ENCODE results near the gene CKAP2L. TPM values are rescaled to one million over a fixed set of nuclear protein-coding genes. Genes with fewer than 3 reads are reported as not detected.

CKAP2L gene
- total and polyA plus RNA-seq, 8 donors = 1.9 to 29.3 (median 15.0) TPM

DNA sequence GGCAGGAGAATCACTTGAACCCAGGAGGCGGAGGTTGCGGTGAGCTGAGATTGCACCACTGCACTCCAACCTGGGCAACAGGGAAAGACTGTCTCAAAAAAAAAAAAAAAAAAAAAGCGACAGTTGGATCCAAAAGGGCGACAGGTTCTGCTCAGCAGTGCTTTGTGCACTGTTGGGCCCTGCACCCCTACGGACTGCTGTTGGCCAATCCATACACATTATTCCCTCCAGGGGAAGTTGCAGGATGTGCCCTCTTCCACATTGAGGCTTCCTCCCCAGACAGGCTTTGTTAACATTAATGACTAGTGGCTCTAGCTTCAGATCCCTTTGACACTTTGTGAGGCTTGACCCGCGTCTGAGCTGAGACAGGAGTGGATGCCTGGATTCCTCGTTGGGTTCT is 34.2 kb downstream of the CKAP2L start:
- H3K4me1 ChIP-seq = peaks cover 0 to 35% of the 10 kb centered on the region in 2 donors
- H3K4me3 ChIP-seq = no peak overlapping the region
- no peak for TF ChIP-seq CTCF (IDR thresholded peaks at IDR 0.05)

GRCh38 chr2:112728378-112729175 is 35.8 kb downstream of the CKAP2L start:
- no peaks in the 10 kb centered on the region for H3K36me3 ChIP-seq
- H3K4me3 ChIP-seq = no peak overlapping the region
- peaks cover 0 to 42% of the 10 kb centered on the region in 2 donors for H3K4me1 ChIP-seq
- H3K9me3 ChIP-seq = no peaks in the 10 kb centered on the region
- H3K27me3 ChIP-seq = no peaks in the 10 kb centered on the region
- intact Hi-C loops (cut with DNase I) = loop anchor here (5.0 to 10.0 kb wide), 3 partner anchors 106 to 131 kb away; no protein-coding TSS in a partner anchor
- ATAC-seq = no peak
- peak in 1 of 4 donors; percentile 71 for DNase-seq
- peak overlapping the region in 1 of 2 donors; percentile 4 for H3K27ac ChIP-seq
- no peak for TF ChIP-seq CTCF (IDR thresholded peaks at IDR 0.05)

More for the DNA sequence above, 34.2 kb downstream of the CKAP2L start:
- Histone ChIP-seq H3K27me3 (no peaks in the 10 kb centered on the region), H3K36me3 (no peaks in the 10 kb centered on the region), H3K27ac (no peak overlapping the region), H3K9me3 (no peaks in the 10 kb centered on the region)
- intact Hi-C loops (cut with DNase I) = no loop called here
- no peak for DNase-seq
- no peak for ATAC-seq

- peaks cover 0 to 42% of the 10 kb centered on the region in 2 donors for H3K4me1 ChIP-seq
- DNase-seq (no peak), ATAC-seq (no peak)
- H3K27me3 ChIP-seq = no peaks in the 10 kb centered on the region
- no peak for TF ChIP-seq CTCF (IDR thresholded peaks at IDR 0.05)
- intact Hi-C loops (cut with DNase I) = loop anchor here (5.0 to 10.0 kb wide), 3 partner anchors 106 to 131 kb away; no protein-coding TSS in a partner anchor
- H3K4me3 ChIP-seq = no peak overlapping the region
- no peak overlapping the region for H3K27ac ChIP-seq
- H3K36me3 ChIP-seq = no peaks in the 10 kb centered on the region
- H3K9me3 ChIP-seq = no peaks in the 10 kb centered on the region
These were observed 36.4 kb downstream of the CKAP2L start for GRCh38 chr2:112728029-112728362.

GRCh38 chr2:112727276-112728028 is 37.0 kb downstream of the CKAP2L start:
- intact Hi-C loops (cut with DNase I) = loop anchor here (5.0 to 10.0 kb wide), 3 partner anchors 105 to 130 kb away; no protein-coding TSS in a partner anchor
- ATAC-seq = no peak

More at GRCh38 chr2:112727276-112728028, 37.0 kb downstream of the CKAP2L start:
- Histone ChIP-seq H3K27me3 (no peaks in the 10 kb centered on the region), H3K36me3 (no peaks in the 10 kb centered on the region), H3K9me3 (no peaks in the 10 kb centered on the region), H3K4me1 (peaks cover 0 to 42% of the 10 kb centered on the region in 2 donors), H3K27ac (no peak overlapping the region), H3K4me3 (no peak overlapping the region)
- peak in 1 of 4 donors; percentile 78 for DNase-seq
- no peak for TF ChIP-seq CTCF (IDR thresholded peaks at IDR 0.05)
